ENCODE results near the gene SIRT7.

Gene SIRT7

DNA sequence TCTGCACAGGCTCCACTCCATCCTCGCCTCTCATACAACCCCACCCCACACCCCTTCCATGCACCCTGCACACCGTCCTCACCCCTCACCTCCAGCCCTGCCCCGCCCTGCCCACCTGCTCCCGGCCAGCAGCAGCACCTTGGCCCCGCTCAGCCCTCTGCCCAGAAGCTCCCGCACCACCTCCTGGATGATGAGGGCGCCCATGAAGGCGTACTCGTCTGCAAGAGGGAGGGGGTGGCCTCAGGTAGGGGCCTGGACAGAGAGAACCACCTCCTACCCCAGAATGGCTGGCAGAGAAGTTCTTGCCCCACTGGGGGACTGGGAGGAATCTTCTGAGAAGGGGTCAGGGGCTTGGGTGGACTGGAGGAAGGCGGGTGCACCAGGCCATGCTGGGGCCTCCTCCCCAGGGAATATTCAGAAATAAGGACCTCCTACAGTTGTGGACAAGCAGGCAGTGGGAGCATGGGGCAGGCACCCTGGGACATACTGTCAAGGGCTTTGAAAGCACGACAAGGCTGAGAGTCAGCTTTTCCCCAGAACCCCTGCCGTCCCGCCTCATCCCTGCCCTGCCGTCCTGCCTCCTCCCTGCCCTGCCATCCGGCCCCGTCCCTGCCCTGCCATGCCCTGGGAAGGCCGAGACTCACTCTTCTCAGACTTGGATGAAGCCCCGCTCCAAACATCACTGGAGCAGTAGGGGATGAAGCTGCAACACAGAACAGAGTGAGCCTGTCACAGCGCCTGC, 39.9 kb upstream of the SIRT7 start:
- peaks cover 30% of the 10 kb centered on the region for H3K27me3 Mint-ChIP-seq (ENCODE audit: low read depth)
- H3K9me3 Mint-ChIP-seq, result no peaks in the 10 kb centered on the region
- TF ChIP-seq, protein P1, sequence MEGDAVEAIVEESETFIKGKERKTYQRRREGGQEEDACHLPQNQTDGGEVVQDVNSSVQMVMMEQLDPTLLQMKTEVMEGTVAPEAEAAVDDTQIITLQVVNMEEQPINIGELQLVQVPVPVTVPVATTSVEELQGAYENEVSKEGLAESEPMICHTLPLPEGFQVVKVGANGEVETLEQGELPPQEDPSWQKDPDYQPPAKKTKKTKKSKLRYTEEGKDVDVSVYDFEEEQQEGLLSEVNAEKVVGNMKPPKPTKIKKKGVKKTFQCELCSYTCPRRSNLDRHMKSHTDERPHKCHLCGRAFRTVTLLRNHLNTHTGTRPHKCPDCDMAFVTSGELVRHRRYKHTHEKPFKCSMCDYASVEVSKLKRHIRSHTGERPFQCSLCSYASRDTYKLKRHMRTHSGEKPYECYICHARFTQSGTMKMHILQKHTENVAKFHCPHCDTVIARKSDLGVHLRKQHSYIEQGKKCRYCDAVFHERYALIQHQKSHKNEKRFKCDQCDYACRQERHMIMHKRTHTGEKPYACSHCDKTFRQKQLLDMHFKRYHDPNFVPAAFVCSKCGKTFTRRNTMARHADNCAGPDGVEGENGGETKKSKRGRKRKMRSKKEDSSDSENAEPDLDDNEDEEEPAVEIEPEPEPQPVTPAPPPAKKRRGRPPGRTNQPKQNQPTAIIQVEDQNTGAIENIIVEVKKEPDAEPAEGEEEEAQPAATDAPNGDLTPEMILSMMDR (IDR thresholded peaks at IDR 0.05; ENCODE audit: unreplicated experiment in 3 of 3), result no peak
- H3K36me3 Mint-ChIP-seq (ENCODE audit: low read depth), result no peaks in the 10 kb centered on the region
- H3K4me1 Mint-ChIP-seq, result peaks cover 6% of the 10 kb centered on the region
- peak overlapping the region; percentile 74 to 79 (median 76) for H3K4me3 Mint-ChIP-seq
- no peak overlapping the region for H3K27ac Mint-ChIP-seq

DNA sequence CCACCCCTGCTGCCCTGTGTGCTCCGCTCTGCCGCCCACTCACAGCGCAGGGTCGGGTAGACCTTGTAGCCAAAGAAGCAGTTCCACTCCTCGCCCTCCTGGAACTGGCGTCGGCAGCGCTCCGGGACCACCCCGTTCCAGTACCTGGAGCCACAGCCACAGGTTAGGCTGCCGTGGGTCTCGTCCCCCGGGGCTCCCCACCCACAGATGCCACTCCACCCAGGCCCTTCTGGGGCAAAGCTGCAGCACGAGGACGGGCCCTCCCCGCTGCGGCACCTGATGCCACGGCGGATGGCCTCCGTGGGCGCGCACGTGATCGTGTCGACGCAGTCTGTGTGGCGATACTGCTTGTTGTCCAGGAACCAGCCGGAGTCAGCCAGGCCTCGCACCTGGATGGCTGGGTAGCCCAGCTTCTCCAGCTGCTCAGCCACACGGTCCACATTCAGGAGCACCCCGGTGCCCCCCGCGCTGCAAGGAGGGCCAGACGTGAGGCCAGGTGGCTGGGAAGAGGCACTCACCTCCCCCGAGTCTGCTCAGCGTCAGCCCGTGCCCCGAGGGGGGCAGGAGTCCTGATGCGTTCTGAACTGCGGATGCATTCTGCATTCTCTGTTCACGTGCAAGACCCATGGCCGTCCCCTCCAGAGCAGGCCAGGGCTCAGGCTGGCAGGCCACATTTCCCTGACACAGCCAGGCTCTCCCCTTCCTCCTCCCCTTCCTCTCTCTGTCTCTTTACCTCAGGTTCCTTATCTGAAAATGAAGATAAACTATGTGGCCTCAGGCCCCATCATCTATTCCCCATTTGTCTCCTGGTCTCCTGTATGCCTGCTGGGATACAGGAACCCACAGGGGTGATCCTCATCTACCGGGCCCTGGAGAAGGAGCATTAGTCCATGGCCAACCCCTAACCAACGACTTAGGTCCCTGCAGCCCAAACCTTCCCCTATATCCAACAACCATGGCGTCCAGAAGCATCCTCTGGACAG, 38.9 kb upstream of the SIRT7 start:
- Mint-ChIP-seq H3K27me3 (ENCODE audit: low read depth) (peaks cover 21% of the 10 kb centered on the region), H3K36me3 (ENCODE audit: low read depth) (no peaks in the 10 kb centered on the region)
- TF ChIP-seq, protein P1 (IDR thresholded peaks at IDR 0.05; ENCODE audit: unreplicated experiment in 3 of 3), result no peak

DNA sequence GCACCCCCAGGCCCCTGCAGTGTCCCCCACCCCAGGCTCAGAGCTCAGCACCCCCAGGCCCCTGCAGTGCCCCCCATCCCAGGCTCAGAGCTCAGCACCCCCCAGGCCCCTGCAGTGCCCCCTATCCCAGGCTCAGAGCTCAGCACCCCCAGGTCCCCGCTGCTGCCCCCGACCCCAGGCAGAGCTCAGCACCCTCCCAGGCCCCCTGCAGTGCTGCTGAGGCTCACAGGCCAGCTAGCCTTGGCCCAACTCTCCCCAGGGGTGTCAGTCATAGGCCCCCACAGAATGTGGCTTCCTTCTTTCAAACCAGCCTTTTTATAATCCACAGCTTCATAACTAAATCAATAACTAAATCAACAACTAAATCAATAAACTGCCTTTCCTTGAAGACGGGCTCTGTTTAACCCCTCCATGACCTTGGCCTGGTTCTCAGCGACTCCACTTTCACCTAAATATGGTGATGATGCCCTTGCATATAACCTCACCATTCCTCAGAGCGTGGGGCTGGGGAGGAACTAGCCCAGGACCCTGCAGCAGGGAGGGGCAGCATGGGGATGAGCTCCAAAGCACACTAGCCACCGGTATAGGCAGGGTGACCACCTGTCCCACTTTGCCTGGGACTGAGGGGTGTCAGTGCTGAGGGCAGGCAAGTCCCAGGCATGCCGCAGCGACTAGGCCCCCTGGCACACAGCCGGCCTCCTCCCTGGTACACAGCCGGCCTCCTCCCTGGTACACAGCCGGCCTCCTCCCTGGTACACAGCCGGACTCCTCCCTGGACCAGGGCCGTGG, 38.0 kb upstream of the SIRT7 start:
- Mint-ChIP-seq H3K4me3 (no peak overlapping the region), H3K36me3 (ENCODE audit: low read depth) (no peaks in the 10 kb centered on the region), H3K4me1 (no peaks in the 10 kb centered on the region), H3K27ac (no peak overlapping the region), H3K9me3 (no peaks in the 10 kb centered on the region), H3K27me3 (ENCODE audit: low read depth) (peaks cover 21% of the 10 kb centered on the region)
- TF ChIP-seq, protein P1 (IDR thresholded peaks at IDR 0.05; ENCODE audit: unreplicated experiment in 3 of 3), result no peak

More for the DNA sequence above, 38.9 kb upstream of the SIRT7 start:
- Mint-ChIP-seq H3K27ac (no peak overlapping the region), H3K4me1 (no peaks in the 10 kb centered on the region), H3K4me3 (peak overlapping the region in 1 of 3 experiments; percentile 42), H3K9me3 (no peaks in the 10 kb centered on the region)

DNA sequence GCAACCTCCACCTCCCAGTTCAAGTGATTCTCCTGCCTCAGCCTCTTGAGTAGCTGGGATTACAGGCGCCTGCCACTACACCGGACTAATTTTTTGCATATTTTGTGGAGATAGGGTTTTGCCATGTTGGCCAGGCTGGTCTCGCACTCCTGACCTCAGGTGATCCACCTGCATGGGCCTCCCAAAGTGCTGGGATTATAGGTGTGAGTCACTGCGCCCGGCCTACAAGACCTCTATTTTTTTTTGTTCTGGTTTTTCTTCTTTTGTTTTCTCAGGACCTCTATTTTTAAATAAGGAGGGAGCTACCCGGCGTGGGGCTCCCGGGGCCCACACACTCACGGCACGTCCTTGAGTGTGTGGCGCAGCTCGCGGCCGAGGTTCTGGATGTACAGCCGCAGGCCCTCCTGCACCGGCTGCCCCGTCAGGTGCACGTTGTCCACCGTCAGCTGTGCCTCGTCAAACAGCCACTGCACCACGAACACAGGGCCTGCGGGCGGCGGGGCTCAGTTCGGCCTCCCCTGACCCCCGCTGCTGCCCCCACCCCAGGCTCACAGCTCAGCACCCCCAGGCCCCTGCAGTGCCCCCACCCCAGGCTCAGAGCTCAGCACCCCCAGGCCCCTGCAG, 37.2 kb upstream of the SIRT7 start:
- Mint-ChIP-seq H3K9me3 (no peaks in the 10 kb centered on the region), H3K27ac (no peak overlapping the region), H3K4me1 (no peaks in the 10 kb centered on the region), H3K36me3 (ENCODE audit: low read depth) (no peaks in the 10 kb centered on the region), H3K4me3 (no peak overlapping the region), H3K27me3 (ENCODE audit: low read depth) (peaks cover 24% of the 10 kb centered on the region)
- TF ChIP-seq, protein P1 (IDR thresholded peaks at IDR 0.05; ENCODE audit: unreplicated experiment in 3 of 3), result no peak

Data from nephron (organoid).